ENCODE data around the gene SYT7. TPM values are rescaled to one million over a fixed set of nuclear protein-coding genes. Genes with fewer than 3 reads are reported as not detected.
"Not testable (repeated sequence)": the region's sequence is repeated elsewhere in the genome, so short reads cannot be mapped to it uniquely, and the experiment has no call there.

SYT7 gene
- polyA plus RNA-seq, 4 donors = 4.7 to 7.5 (median 5.2) TPM

DNA sequence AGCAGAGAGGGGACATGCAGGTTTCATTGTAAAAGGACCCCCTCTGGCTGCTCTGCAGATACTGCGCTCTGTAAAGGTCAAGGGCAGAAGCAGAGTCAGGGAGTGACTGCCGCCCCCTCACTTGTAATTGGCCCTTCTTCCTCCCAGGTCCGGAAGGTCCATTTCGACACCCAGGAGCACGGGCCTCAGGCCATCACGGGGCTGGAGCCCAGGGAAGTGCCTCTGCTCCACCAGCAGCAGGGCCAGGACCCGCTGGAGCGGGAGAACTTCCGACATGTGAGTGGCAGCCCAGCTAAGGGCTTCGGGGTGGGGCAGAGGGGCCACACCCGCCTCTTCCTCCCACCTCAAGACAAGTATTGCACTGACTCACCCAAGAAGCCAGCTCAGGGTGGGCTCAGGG is 96.3 kb downstream of the SYT7 start:
- DNase-seq (ENCODE audit: low read depth in 4 of 4, low spot score in 3 of 4) = no peak

DNA sequence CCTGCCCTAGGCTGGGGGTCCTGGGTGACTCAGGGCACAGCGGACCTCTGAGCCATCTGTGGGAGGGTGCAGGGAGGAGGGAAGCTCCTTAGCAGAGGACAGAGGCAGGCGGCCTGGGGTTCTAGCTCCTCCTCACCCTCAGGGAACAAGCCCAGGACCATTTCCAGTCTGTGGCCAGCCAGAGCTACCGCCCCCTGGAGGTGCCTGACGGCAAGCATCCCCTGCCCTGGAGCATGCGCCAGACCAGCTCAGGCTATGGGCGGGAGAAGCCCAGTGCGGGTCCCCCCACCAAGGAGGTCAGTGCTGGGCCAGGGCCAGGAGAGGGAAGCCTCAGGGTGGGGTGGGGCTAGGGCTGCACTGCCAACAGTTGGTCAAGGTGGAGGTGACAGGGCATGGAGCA is 98.4 kb downstream of the SYT7 start:
- no peak for DNase-seq (ENCODE audit: low read depth in 4 of 4, low spot score in 3 of 4)

DNA sequence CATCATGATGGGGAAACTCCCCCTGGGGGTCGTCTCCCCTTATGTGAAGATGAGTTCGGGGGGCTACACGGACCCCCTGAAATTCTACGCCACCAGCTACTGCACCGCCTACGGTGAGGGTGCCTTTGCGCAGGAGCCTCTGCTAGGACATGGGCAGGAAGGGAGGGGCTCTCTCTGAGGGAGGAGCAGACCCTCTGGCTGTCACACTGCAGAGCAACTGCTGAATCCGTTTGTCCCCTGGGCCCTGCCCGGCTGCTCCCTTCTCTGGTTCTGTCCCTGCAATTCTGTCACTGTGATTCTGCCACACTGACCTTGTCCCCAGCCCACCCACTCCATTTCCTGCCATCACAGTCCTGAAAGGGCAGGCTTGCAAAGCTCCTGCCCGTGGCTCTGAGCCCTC is 99.1 kb downstream of the SYT7 start:
- DNase-seq (ENCODE audit: low read depth in 4 of 4, low spot score in 3 of 4) = no peak

DNA sequence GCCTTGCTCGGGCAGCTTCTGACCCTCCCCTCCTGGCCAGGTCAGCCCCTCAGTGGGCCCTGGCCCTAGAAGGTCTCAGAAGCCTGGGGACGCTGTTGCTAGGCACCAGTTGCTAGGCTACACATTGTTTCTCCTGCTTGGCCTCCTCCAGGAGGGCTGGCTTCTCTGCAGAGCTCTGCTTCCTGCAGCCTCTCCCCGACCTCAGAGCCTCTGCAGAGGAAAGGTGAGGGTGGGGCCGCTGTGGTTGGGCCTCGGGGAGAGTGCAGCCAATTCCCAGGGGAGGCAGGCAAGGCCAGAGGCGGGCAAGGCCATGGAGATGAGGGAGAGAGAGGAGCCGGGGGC is 99.9 kb downstream of the SYT7 start:
- peak in 1 of 4 donors; percentile 55 for DNase-seq (ENCODE audit: low read depth in 4 of 4, low spot score in 3 of 4)

DNA sequence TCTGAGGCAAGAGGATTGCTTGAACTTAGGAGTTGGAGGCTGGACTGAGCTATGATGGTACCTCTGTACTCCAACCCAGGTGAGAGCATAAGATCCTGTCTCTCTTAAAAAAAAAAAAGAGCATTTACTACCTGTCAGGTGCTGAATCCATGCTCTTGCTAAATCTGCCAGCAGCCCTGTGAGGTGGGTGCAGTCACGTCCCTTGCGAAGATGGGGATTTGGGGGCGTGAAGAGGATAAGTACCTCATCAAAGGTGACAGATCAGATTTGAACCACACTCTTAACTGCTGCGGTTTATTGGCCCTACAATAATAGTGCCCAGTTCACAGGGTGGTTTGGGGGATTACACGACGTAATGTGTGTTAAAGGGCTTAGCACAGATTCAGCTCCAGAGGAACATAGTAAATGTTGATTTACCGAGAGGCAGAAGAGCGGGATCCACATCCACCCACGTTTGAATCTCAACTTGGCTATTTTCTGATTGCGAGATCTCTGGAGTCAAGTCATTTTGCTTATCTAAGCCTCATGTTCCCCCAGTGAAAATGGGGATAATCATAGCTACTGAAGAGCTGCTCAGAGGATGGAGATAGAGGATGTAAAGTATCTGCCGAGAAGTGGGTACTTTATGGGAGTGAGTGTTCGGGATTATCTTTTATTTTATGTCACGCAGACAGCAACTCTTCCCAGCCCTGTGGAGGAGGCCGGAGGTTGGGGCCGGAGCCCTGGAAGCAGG is 100.4 kb downstream of the SYT7 start:
- no peak for DNase-seq (ENCODE audit: low read depth in 4 of 4, low spot score in 3 of 4)

DNA sequence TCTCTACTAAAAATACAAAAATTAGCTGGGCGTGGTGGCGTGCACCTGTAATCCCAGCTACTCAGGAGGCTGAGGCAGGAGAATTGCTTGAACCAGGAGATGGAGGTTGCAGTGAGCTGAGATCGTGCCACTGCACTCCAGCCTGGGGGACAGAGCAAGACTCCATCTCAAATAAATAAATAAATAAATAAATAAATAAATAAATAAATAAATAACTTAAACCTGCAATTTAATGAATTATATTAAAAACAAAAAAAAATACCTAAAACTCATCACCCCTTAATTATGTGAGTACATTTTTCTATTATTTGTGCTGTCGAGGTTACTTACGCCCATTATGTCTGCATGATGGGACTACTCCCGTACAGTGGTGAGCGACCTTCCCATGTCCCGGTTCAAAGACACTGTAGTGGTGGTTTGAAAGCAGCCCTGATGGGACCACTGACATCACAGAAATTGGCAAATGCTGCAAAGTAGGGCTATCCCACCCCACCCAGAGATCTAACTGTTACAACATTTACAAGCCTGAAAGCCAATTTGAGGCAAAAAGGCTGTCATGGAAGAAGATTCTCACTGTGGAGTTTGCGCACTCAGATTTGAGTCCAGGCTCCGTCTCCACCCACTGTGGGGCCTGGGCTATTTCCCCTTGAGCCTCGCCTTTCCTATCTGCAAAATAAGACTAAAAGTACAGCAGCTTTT is 101.4 kb downstream of the SYT7 start:
- not testable (repeated sequence) for DNase-seq (ENCODE audit: low read depth in 4 of 4, low spot score in 3 of 4)

DNA sequence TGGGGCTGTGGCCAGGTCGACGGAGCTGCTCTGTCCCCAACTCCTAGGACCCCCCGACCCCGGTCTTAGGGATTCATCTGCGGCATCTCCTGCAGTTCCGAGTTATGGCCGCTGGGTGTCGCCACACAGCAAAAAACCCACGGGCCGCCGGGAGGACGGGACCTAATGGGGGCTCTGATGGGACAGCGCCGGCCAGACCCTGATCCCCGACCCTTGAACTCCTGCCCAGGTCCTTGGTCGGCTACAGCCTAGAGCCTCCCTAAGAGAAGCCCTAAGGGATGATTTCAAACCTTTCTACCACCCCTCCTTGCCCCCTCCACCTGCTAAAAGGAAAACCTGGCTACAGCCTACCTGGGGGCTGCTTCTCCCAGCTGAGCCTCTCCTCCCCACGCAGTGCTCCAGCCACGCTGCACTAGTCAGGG is 103.1 kb downstream of the SYT7 start:
- no peak for DNase-seq (ENCODE audit: low read depth in 4 of 4, low spot score in 3 of 4)

DNA sequence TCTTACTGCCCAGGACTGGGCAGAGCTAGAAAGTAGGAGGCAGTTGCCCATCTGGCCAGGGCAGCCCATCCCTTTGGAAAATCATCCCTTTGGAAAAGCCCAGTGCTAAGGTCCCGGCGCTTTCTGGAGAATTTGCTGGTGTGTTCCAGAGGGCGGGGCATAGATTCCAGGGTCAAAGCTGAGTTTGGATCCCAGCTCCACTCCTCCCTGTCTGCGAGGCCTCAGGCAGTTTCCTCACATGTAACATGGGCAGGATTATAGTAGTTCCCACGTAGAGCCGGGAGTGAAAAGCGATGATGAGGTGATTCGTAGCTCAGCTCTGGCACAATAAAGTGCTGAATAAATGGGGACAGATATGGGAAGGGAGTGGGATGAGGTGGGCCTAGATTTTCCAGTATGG is 103.8 kb downstream of the SYT7 start:
- DNase-seq (ENCODE audit: low read depth in 4 of 4, low spot score in 3 of 4) = no peak

DNA sequence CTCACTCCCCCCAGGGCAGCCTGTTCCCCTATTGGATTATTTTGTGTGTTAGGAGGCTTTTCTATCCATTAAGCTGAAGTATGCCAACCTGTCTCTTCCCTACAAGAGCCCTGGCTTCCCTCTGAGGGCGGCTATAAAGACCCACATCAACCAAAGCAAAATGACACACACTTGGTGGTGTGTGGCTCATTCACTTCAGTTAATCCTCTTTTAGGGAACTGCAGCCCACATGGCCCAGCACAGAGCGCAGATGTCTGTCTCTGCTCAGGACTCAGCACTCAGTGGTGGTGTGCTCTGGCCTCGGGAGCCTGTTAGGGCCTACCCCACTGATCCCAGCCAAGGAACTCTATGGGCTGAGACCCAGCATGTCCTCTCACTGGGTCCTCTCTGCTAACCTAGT is 104.5 kb downstream of the SYT7 start:
- DNase-seq (ENCODE audit: low read depth in 4 of 4, low spot score in 3 of 4) = no peak

DNA sequence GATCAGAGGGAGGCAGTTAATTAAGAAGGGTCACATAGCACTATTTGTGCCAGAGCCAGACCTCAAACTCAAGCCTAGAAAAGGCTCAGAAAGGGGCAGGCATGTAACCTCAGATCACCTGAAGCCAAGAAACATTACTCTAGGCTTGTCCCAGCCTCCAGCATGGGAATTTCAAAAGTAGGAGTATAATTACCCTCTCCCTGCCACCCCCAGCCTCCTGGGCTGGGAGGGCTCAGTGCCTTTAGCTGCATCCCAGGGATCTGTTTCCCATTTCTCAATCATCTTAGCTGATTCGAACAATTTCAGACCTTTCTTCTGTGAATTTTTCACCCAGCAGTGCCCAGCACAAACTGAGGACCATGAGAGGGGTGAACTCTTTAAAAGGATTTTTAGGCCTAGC is 105.4 kb downstream of the SYT7 start:
- DNase-seq (ENCODE audit: low read depth in 4 of 4, low spot score in 3 of 4) = no peak

DNA sequence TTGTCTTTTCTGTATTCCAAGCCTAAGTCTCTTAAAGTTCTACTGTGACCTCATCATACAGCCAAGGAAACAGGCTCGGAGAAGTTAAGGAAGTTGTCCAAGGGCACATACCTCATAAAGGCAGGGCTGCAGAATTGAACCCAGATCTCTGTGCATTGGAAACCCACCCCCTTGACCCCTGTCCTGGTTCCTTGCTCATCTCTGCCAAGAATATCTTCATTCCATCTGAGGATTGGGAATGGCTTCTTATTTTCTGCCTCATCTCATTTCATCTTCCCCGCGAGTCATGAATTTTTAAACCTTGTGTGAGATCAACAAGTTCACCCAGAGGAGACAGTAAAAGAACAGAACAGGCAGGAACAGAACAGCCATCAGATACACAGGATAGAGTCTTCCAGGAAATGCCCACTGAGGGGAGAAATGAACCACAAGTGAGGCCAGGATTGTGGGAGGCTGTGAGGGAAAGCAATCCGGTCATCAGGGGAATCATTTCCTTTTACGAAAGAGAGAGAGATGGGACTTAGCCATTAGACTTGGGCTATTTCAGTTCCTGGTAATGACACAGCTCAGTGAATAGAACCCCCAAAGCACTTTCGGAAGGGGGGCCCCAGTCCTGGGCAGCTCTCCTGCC is 106.7 kb downstream of the SYT7 start:
- no peak for DNase-seq (ENCODE audit: low read depth in 4 of 4, low spot score in 3 of 4)

DNA sequence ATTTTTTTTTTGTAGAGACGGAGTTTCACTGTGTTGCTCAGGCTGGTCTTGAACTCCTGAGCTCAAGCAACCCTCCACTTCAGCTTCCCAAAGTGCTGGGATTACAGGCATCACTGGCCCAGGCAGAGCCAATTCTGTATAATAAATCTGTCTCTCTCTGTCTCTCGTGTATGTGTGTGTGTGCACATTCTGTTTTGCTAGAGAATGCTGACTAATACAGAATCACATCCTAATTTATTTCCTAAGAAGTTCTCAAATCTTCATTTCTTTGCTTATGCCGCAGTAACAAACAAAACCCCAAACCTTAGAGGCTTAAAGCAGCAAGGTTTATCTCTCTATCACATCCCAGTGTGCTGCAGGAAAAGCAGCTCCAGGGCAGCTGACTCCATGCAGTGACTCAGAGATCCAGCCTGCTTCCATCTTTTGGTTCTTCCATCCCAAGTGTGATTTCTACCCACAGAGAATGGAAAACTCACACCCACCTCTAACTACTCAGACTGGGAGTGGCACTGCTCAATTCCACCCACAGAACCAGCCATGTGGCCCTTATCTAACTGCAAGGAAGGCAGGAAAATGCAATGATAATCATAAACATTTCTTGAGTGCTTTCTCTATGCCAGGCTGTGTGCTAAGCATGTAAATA is 107.4 kb downstream of the SYT7 start:
- DNase-seq (ENCODE audit: low read depth in 4 of 4, low spot score in 3 of 4) = no peak

DNA sequence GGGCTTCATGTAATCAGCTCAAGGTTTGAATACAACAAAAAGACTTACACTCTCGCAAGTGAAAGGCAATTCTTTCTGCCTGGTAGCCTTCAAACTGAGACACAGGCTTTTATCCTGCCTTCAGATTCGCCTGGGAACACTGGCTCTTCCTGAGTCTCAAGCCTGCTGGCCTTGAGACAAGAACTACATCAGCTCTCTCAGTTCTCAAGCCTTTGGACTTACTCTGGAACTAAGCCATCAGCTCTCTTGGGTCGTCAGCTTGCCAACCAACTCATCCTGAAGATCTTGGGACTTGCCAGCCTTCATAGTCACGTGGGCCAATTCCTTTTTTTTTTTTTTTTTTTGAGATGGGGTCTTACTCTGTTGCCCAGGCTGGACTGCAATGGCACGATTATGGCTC is 108.0 kb downstream of the SYT7 start:
- no peak for DNase-seq (ENCODE audit: low read depth in 4 of 4, low spot score in 3 of 4)

DNA sequence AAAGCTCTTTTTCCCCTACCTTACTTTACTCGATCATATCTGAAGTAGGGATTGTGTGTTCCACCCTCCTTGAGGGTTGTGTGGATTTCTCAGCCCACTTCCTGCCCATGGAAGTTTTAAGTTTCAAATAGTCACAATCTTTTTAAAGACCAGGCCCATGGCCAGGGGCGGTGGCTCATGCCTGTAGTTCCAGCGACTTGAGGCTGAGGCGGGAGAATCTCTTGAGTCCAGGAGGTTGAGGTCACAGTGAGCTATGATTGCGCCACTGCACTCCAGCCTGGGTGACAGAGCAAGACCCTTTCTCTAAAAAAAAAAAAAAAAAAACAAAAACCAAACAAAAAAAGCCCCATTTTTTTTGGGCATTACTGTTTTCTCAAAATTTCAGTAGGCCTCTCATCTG is 108.6 kb downstream of the SYT7 start:
- DNase-seq (ENCODE audit: low read depth in 4 of 4, low spot score in 3 of 4) = no peak

DNA sequence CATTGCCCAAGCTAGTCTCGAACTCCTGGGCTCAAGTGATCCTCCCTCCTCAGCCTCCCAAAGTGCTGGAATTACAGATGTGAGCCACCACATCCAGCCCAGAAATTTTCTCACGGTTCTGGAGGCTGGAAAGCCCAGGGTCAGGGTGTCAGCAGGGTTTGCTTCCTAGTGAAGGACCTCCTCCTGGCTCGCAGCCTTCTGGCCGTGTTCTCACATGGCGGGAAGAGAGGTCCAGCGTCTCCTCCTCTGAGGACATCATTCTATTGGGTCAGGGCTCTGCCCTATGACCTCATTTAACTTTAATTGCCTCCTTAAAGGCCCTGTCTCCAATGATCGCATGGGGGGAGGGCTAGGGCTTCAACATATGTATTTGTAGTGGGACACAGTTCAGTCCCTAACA is 112.9 kb downstream of the SYT7 start:
- DNase-seq (ENCODE audit: low read depth in 4 of 4, low spot score in 3 of 4) = no peak

DNA sequence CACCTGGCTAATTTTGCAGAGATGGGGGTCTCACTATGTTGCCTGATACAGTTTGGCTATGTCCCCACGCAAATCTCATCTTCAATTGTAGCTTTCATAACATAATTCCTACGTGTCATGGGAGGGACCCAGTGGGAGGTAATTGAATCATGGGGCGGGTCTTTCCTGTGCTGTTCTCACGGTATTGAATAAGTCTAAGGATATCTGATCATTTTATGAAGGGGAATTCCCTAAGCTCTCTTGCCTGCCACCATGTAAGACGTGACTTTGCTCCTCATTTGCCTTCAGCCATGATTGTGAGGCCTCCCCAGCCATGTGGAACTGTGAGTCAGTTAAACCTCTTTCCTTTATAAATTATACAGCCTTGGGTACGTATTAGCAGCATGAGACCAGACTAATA is 113.3 kb downstream of the SYT7 start:
- DNase-seq (ENCODE audit: low read depth in 4 of 4, low spot score in 3 of 4) = not testable (repeated sequence)

Other genes starting within 250 kb of the SYT7 start
- gene DDB1, start 248.0 kb downstream of the SYT7 start, polyA plus RNA-seq (ENCODE audit: insufficient read length in 4 of 4) = 100 to 1,000 TPM; 200 to 221 (median 213) TPM
- gene TKFC, start 247.8 kb downstream of the SYT7 start, polyA plus RNA-seq (ENCODE audit: insufficient read length in 4 of 4) = 10 to 100 TPM; 49.4 to 71.4 (median 58.3) TPM
- 10 to 100 TPM; 24.4 to 30.2 (median 27.9) TPM for gene CYB561A3, start 219.2 kb downstream of the SYT7 start, polyA plus RNA-seq (ENCODE audit: insufficient read length in 4 of 4)
- 10 to 100 TPM; 40.1 to 46.2 (median 43.9) TPM for gene TMEM138, start 218.7 kb downstream of the SYT7 start, polyA plus RNA-seq (ENCODE audit: insufficient read length in 4 of 4)
- 10 to 100 TPM; 28.7 to 35.9 (median 32.1) TPM for gene TMEM216, start 188.5 kb downstream of the SYT7 start, polyA plus RNA-seq (ENCODE audit: insufficient read length in 4 of 4)
- gene CPSF7, start 151.1 kb downstream of the SYT7 start, polyA plus RNA-seq (ENCODE audit: insufficient read length in 4 of 4) = 100 to 1,000 TPM in 3 of 4 donors, 10 to 100 TPM in 1; 99.0 to 117 (median 109) TPM
- 10 to 100 TPM; 47.8 to 58.5 (median 50.2) TPM for gene SDHAF2, start 151.0 kb downstream of the SYT7 start, polyA plus RNA-seq (ENCODE audit: insufficient read length in 4 of 4)
- gene LRRC10B, start 72.3 kb downstream of the SYT7 start, polyA plus RNA-seq (ENCODE audit: insufficient read length in 4 of 4) = 1 to 10 TPM; 1.0 to 5.3 (median 1.4) TPM
- gene DAGLA, start 99.3 kb upstream of the SYT7 start, polyA plus RNA-seq (ENCODE audit: insufficient read length in 4 of 4) = 1 to 10 TPM; 3.3 to 4.7 (median 3.4) TPM
- gene MYRF, start 171.6 kb upstream of the SYT7 start, polyA plus RNA-seq (ENCODE audit: insufficient read length in 4 of 4) = 10 to 100 TPM; 20.9 to 23.2 (median 21.9) TPM
- gene TMEM258, start 211.5 kb upstream of the SYT7 start, polyA plus RNA-seq (ENCODE audit: insufficient read length in 4 of 4) = 100 to 1,000 TPM; 153 to 199 (median 169) TPM
- 10 to 100 TPM; 34.4 to 41.0 (median 38.8) TPM for gene FEN1, start 211.8 kb upstream of the SYT7 start, polyA plus RNA-seq (ENCODE audit: insufficient read length in 4 of 4)
- 10 to 100 TPM; 38.1 to 47.0 (median 41.5) TPM for gene FADS1, start 235.9 kb upstream of the SYT7 start, polyA plus RNA-seq (ENCODE audit: insufficient read length in 4 of 4)
- 100 to 1,000 TPM in 1 of 4 donors, 10 to 100 TPM in 3; 86.1 to 110 (median 94.1) TPM for gene FADS2, start 247.2 kb upstream of the SYT7 start, polyA plus RNA-seq (ENCODE audit: insufficient read length in 4 of 4)